ENCODE measurements around the gene UQCR11. TPM values are rescaled to one million over a fixed set of nuclear protein-coding genes. Genes with fewer than 3 reads are reported as not detected.

UQCR11 gene
- polyA plus RNA-seq, 1 donor (not counting 4 experiments of a cell fraction or from before 2014, with no cell fraction given) = 327 TPM

- dilution Hi-C loops (cut with MboI; ENCODE audit: extremely low pct_ligation_motif_present, low sequenced_read_pairs) = no loop called here
- peaks cover 4% of the 10 kb centered on the region for H3K4me1 ChIP-seq (ENCODE audit: control insufficient read depth, extremely low read depth, insufficient read depth, low read length)
- peaks cover 32% of the 10 kb centered on the region for H3K79me2 ChIP-seq (ENCODE audit: control insufficient read depth, insufficient read depth, low read length)
Measured at GRCh38 chr19:1651568-1652291, 46.5 kb upstream of the UQCR11 start.

GRCh38 chr19:1650650-1651567, 45.6 kb upstream of the UQCR11 start:
- H3K9me1 ChIP-seq (ENCODE audit: control insufficient read depth, extremely low read depth, insufficient read depth, low read length) = no peaks in the 10 kb centered on the region
- peaks cover 4% of the 10 kb centered on the region for H3K4me1 ChIP-seq (ENCODE audit: control insufficient read depth, extremely low read depth, insufficient read depth, low read length)
- peak overlapping the region; percentile 60 to 77 (median 75) for H3K4me3 ChIP-seq (ENCODE audit: control insufficient read depth in 2 of 3, extremely low read depth in 1 of 3, insufficient read depth in 2 of 3, low read depth in 1 of 3, low read length in 3 of 3)
- H3K27me3 ChIP-seq (ENCODE audit: control insufficient read depth, extremely low read depth, insufficient read depth, low read length) = no peaks in the 10 kb centered on the region
- peaks cover 34% of the 10 kb centered on the region for H3K79me2 ChIP-seq (ENCODE audit: control insufficient read depth, insufficient read depth, low read length)
- H3K4me2 ChIP-seq (ENCODE audit: control insufficient read depth, extremely low read depth, insufficient read depth, low read depth, low read length) = peak overlapping the region; percentile 79
- DNase-seq (ENCODE audit: low read depth, low spot score) (no peak), FAIRE-seq (no peak)
- TF ChIP-seq EZH2 (IDR thresholded peaks at IDR 0.05; ENCODE audit: low read length) (no peak), CTCF (optimal IDR thresholded peaks at IDR 0.05 in 1 of 3, IDR thresholded peaks at IDR 0.05 in 1 of 3, conservative IDR thresholded peaks at IDR 0.05 in 1 of 3; ENCODE audit: extremely low read depth in 1 of 3, insufficient read depth in 2 of 3, low read length in 3 of 3) (no peak)
- no peak overlapping the region for H2AFZ ChIP-seq (ENCODE audit: control insufficient read depth, low read length)
- peak overlapping the region; percentile 43 for H3K27ac ChIP-seq (ENCODE audit: control insufficient read depth, insufficient read depth, low read length)
- no peaks in the 10 kb centered on the region for H3K9me3 ChIP-seq (ENCODE audit: control insufficient read depth, low read depth, low read length)
- no peaks in the 10 kb centered on the region for H4K20me1 ChIP-seq (ENCODE audit: control insufficient read depth, extremely low read depth, insufficient read depth, low read length)
- peaks cover 12 to 20% of the 10 kb centered on the region in 2 experiments for H3K36me3 ChIP-seq (ENCODE audit: control insufficient read depth in 2 of 2, extremely low read depth in 1 of 2, insufficient read depth in 2 of 2, low read length in 2 of 2)
- dilution Hi-C loops (cut with MboI; ENCODE audit: extremely low pct_ligation_motif_present, low sequenced_read_pairs) = no loop called here
- H3K9ac ChIP-seq (ENCODE audit: control insufficient read depth, extremely low read depth, insufficient read depth, low read length) = peak overlapping the region; percentile 76

More at GRCh38 chr19:1651568-1652291, 46.5 kb upstream of the UQCR11 start:
- TF ChIP-seq CTCF (optimal IDR thresholded peaks at IDR 0.05 in 1 of 3, IDR thresholded peaks at IDR 0.05 in 1 of 3, conservative IDR thresholded peaks at IDR 0.05 in 1 of 3; ENCODE audit: extremely low read depth in 1 of 3, insufficient read depth in 2 of 3, low read length in 3 of 3) = no peak
- no peak for TF ChIP-seq EZH2 (IDR thresholded peaks at IDR 0.05; ENCODE audit: low read length)
- FAIRE-seq = no peak
- Histone ChIP-seq H4K20me1 (ENCODE audit: control insufficient read depth, extremely low read depth, insufficient read depth, low read length) (no peaks in the 10 kb centered on the region), H2AFZ (ENCODE audit: control insufficient read depth, low read length) (no peak overlapping the region), H3K27ac (ENCODE audit: control insufficient read depth, insufficient read depth, low read length) (peak overlapping the region; percentile 43), H3K27me3 (ENCODE audit: control insufficient read depth, extremely low read depth, insufficient read depth, low read length) (no peaks in the 10 kb centered on the region), H3K9ac (ENCODE audit: control insufficient read depth, extremely low read depth, insufficient read depth, low read length) (peak overlapping the region; percentile 76), H3K36me3 (ENCODE audit: control insufficient read depth in 2 of 2, extremely low read depth in 1 of 2, insufficient read depth in 2 of 2, low read length in 2 of 2) (peaks cover 12 to 14% of the 10 kb centered on the region in 2 experiments), H3K9me1 (ENCODE audit: control insufficient read depth, extremely low read depth, insufficient read depth, low read length) (no peaks in the 10 kb centered on the region), H3K4me2 (ENCODE audit: control insufficient read depth, extremely low read depth, insufficient read depth, low read depth, low read length) (peak overlapping the region; percentile 79), H3K9me3 (ENCODE audit: control insufficient read depth, low read depth, low read length) (no peaks in the 10 kb centered on the region), H3K4me3 (ENCODE audit: control insufficient read depth in 2 of 3, extremely low read depth in 1 of 3, insufficient read depth in 2 of 3, low read depth in 1 of 3, low read length in 3 of 3) (peak overlapping the region; percentile 60 to 77 (median 75))
- no peak for DNase-seq (ENCODE audit: low read depth, low spot score)
